Lower leg skin (tissue), 3 donors: ENCODE results near the gene XRCC4.

Experiments used
- POLR2A ChIP-seq, 2 donors: fragments of 450-650 bp; IDR thresholded peaks; one replicate each; pipeline ENCODE4 v1.6.1; 2016 to 2017; ENCODE audit warnings: antibody characterized with exemption in 2 of 2, mild to moderate bottlenecking in 1 of 2, moderate library complexity in 1 of 2
- TF ChIP-seq, protein P1 (sequence below), 3 donors: fragments of 450-650 bp; IDR thresholded peaks; one replicate each; pipeline ENCODE4 v1.5.1; 2016; ENCODE audit warnings: antibody characterized with exemption in 3 of 3, mild to moderate bottlenecking in 3 of 3, moderate library complexity in 2 of 3

DNA sequence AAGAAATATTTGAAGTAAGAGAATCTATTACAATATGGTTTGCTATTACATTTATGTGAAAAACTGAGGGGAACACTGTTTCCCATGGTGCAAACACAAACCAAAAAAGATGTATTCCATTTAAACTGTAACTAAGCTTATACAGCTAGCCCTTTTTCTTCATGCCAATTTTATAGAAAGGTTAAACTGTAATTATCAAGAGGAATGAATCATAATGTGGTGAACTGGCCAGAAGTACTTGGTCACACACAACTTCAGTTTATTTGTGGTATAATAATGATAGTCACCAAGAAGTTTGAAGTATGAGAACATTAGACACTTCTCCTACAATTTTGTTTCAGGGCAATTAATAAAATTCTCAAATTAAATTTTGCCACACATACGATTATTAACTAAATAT, 177.9 kb downstream of the XRCC4 start:
- TF ChIP-seq, protein P1, sequence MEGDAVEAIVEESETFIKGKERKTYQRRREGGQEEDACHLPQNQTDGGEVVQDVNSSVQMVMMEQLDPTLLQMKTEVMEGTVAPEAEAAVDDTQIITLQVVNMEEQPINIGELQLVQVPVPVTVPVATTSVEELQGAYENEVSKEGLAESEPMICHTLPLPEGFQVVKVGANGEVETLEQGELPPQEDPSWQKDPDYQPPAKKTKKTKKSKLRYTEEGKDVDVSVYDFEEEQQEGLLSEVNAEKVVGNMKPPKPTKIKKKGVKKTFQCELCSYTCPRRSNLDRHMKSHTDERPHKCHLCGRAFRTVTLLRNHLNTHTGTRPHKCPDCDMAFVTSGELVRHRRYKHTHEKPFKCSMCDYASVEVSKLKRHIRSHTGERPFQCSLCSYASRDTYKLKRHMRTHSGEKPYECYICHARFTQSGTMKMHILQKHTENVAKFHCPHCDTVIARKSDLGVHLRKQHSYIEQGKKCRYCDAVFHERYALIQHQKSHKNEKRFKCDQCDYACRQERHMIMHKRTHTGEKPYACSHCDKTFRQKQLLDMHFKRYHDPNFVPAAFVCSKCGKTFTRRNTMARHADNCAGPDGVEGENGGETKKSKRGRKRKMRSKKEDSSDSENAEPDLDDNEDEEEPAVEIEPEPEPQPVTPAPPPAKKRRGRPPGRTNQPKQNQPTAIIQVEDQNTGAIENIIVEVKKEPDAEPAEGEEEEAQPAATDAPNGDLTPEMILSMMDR (IDR thresholded peaks at IDR 0.05): no peak
- no peak for TF ChIP-seq POLR2A (IDR thresholded peaks at IDR 0.05)
